SU-DHL-6 (cell line): Measurements from ENCODE around the gene POLA1.

Source experiments
- H2AFZ ChIP-seq: fragments of 200-600 bp; sonication (generic); 2 replicates; pipeline ENCODE4 v1.6.1; 2014; ENCODE audit warnings: low read depth, mild to moderate bottlenecking, moderate library complexity, mixed read lengths, antibody characterized with exemption, low read length; ENCODE audit not compliant: severe bottlenecking
- H3F3A ChIP-seq: fragments of 200-600 bp; shearing (Covaris generic); 2 replicates; pipeline ENCODE4 v1.6.0; 2016; ENCODE audit warnings: antibody characterized with exemption, mild to moderate bottlenecking; ENCODE audit not compliant: insufficient read depth
- H3K27ac ChIP-seq: fragments of 200-600 bp; sonication (generic); 2 replicates; pipeline ENCODE4 v1.5.1; 2016; ENCODE audit warnings: low read depth, mild to moderate bottlenecking, low read length, moderate library complexity, mixed read lengths
- H3K27me3 ChIP-seq: fragments of 200-600 bp; sonication (generic), shearing (Covaris generic); 2 replicates; pipeline ENCODE4 v1.6.0; 2014; ENCODE audit warnings: mild to moderate bottlenecking, low read length
- H3K36me3 ChIP-seq: fragments of 200-600 bp; sonication (generic); 2 replicates; pipeline ENCODE4 v1.6.1; 2014; ENCODE audit warnings: mild to moderate bottlenecking, low read length, mixed read lengths
- H3K4me2 ChIP-seq: fragments of 300-600, 200-600 bp; shearing (Covaris generic), sonication (generic); 2 replicates; pipeline ENCODE4 v1.6.0; 2014; ENCODE audit warnings: low read length, low read depth, mild to moderate bottlenecking; ENCODE audit not compliant: poor library complexity, severe bottlenecking
- H3K4me3 ChIP-seq: fragments of 200-600 bp; sonication (generic); 2 replicates; pipeline ENCODE4 v1.5.1; 2014; ENCODE audit warnings: antibody characterized with exemption, low read length, mild to moderate bottlenecking, mixed read lengths; ENCODE audit not compliant: insufficient read depth, poor library complexity, severe bottlenecking
- H3K79me2 ChIP-seq: fragments of 200-600 bp; sonication (generic); 2 replicates; pipeline ENCODE4 v1.6.1; 2014; ENCODE audit warnings: mild to moderate bottlenecking, low read length, moderate library complexity; ENCODE audit not compliant: insufficient read depth
- H3K9ac ChIP-seq: fragments of 200-600 bp; sonication (generic); 2 replicates; pipeline ENCODE4 v1.7.0; 2014; ENCODE audit warnings: mild to moderate bottlenecking, low read length
- H3K9me2 ChIP-seq: fragments of 200-600 bp; sonication (generic); replicated peaks from 2 replicates; pipeline ENCODE4 v1.6.1; 2014; ENCODE audit warnings: low read length; ENCODE audit not compliant: insufficient read depth
- H3K9me3 ChIP-seq: fragments of 200-600 bp; sonication (generic); 2 replicates; pipeline ENCODE4 v1.6.1; 2014; ENCODE audit warnings: low read length, mixed read lengths; ENCODE audit not compliant: insufficient read depth
- H4K20me1 ChIP-seq: fragments of 200-600 bp; sonication (generic); 2 replicates; pipeline ENCODE4 v1.6.1; 2014; ENCODE audit warnings: low read depth, mild to moderate bottlenecking, antibody characterized with exemption, low read length, moderate library complexity, mixed read lengths
- CTCF ChIP-seq: fragments of 200-600 bp; sonication (generic); IDR thresholded peaks from one replicate; pipeline ENCODE4 v1.5.1; 2017; ENCODE audit warnings: antibody characterized with exemption, mild to moderate bottlenecking, low read length, moderate library complexity; ENCODE audit not compliant: insufficient read depth, poor library complexity, severe bottlenecking
- EZH2phosphoT487 ChIP-seq: fragments of 200-600 bp; sonication (generic), shearing (Covaris generic); conservative IDR thresholded peaks from 2 replicates; pipeline ENCODE4 v1.6.1; 2018; ENCODE audit warnings: mild to moderate bottlenecking, antibody characterized with exemption, low read length, moderate library complexity, mixed read lengths

Gene POLA1

GRCh38 chrX:24877854-24878650 is 184.3 kb downstream of the POLA1 start:
- Histone ChIP-seq H3K36me3 (no peaks in the 10 kb centered on the region), H3K79me2 (no peaks in the 10 kb centered on the region), H3K9me3 (no peaks in the 10 kb centered on the region), H3K4me2 (no peak overlapping the region), H3K27me3 (no peaks in the 10 kb centered on the region), H3K9me2 (no peaks in the 10 kb centered on the region), H3K27ac (no peak overlapping the region), H3K4me3 (no peak overlapping the region), H3K9ac (no peak overlapping the region), H2AFZ (no peak overlapping the region), H3F3A (no peaks in the 10 kb centered on the region), H4K20me1 (no peaks in the 10 kb centered on the region)
- no peak for TF ChIP-seq CTCF

GRCh38 chrX:24879679-24880078 is 186.0 kb downstream of the POLA1 start:
- H3K27ac ChIP-seq = no peak overlapping the region
- no peaks in the 10 kb centered on the region for H4K20me1 ChIP-seq
- TF ChIP-seq CTCF (no peak), EZH2phosphoT487 (no peak)

DNA sequence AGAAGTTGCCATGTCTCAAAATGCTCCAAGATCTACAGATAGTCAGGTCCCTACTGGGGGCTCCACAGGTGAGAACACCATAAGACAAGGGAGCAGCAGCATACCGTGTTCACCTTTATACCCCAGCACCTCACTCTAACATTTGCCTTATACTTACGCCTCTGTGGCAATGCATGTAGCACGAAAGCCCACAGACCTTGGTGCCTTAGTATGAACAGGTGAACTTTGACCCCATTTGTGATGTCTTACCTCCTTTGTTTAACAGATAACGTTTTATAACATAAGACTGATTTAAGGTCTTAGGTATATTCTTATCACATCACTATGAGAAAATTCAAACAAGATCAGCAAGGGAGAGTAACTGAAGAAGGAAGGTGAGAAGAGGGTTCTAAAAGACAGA is 193.2 kb downstream of the POLA1 start:
- Histone ChIP-seq H3K9me3 (no peaks in the 10 kb centered on the region), H3F3A (no peaks in the 10 kb centered on the region), H3K27me3 (no peaks in the 10 kb centered on the region), H2AFZ (no peak overlapping the region), H3K4me3 (no peak overlapping the region), H3K9me2 (no peaks in the 10 kb centered on the region), H4K20me1 (no peaks in the 10 kb centered on the region), H3K9ac (no peak overlapping the region), H3K27ac (no peak overlapping the region), H3K36me3 (no peaks in the 10 kb centered on the region), H3K4me2 (no peak overlapping the region), H3K79me2 (no peaks in the 10 kb centered on the region)
- TF ChIP-seq EZH2phosphoT487 (no peak), CTCF (no peak)

More at GRCh38 chrX:24879679-24880078, 186.0 kb downstream of the POLA1 start:
- Histone ChIP-seq H3K9ac (no peak overlapping the region), H3K79me2 (no peaks in the 10 kb centered on the region), H3K9me2 (no peaks in the 10 kb centered on the region), H3K27me3 (no peaks in the 10 kb centered on the region), H3K36me3 (no peaks in the 10 kb centered on the region), H3K4me3 (no peak overlapping the region), H3K4me2 (no peak overlapping the region), H2AFZ (no peak overlapping the region), H3F3A (no peaks in the 10 kb centered on the region), H3K9me3 (no peaks in the 10 kb centered on the region)
